Measurements from ENCODE around the gene B4GALNT2.
"Not testable (repeated sequence)": the region's sequence is repeated elsewhere in the genome, so short reads cannot be mapped to it uniquely, and the experiment has no call there.

The B4GALNT2 gene

GRCh38 chr17:49132699-49133364, at the start of gene B4GALNT2:
Gene B4GALNT2, plus strand, starts transcription at chr17:49132769. Its CDS starts 24 bp downstream, at chr17:49132793.
- FAIRE-seq (no peak), DNase-seq (ENCODE audit: insufficient read length, low spot score) (no peak)

GRCh38 chr17:49085046-49085445, 47.5 kb upstream of the B4GALNT2 start:
- not testable (repeated sequence) for FAIRE-seq; DNase-seq (ENCODE audit: insufficient read length, low spot score)

- no peak for FAIRE-seq
- DNase-seq (ENCODE audit: insufficient read length, low spot score) = no peak
Observed at GRCh38 chr17:49085565-49086315, 46.8 kb upstream of the B4GALNT2 start.

GRCh38 chr17:49086316-49086605, 46.3 kb upstream of the B4GALNT2 start:
- FAIRE-seq = no peak

GRCh38 chr17:49086649-49087048, 45.9 kb upstream of the B4GALNT2 start:
- DNase-seq (ENCODE audit: insufficient read length, low spot score) (no peak), FAIRE-seq (no peak)

More at GRCh38 chr17:49086316-49086605, 46.3 kb upstream of the B4GALNT2 start:
- DNase-seq (ENCODE audit: insufficient read length, low spot score) = no peak

GRCh38 chr17:49089094-49089493, 43.5 kb upstream of the B4GALNT2 start:
- FAIRE-seq = no peak
- no peak for DNase-seq (ENCODE audit: insufficient read length, low spot score)

- FAIRE-seq = no peak
- no peak for DNase-seq (ENCODE audit: insufficient read length, low spot score)
Observed at GRCh38 chr17:49090878-49091594, 41.5 kb upstream of the B4GALNT2 start.

GRCh38 chr17:49093131-49093530, 39.4 kb upstream of the B4GALNT2 start:
- FAIRE-seq = no peak
- DNase-seq (ENCODE audit: insufficient read length, low spot score) = no peak

GRCh38 chr17:49100601-49101000, 32.0 kb upstream of the B4GALNT2 start:
- FAIRE-seq = no peak
- no peak for DNase-seq (ENCODE audit: insufficient read length, low spot score)

- DNase-seq (ENCODE audit: insufficient read length, low spot score) = no peak
- FAIRE-seq = no peak
Observed at GRCh38 chr17:49101054-49101534, 31.5 kb upstream of the B4GALNT2 start.

GRCh38 chr17:49103360-49103759, 29.2 kb upstream of the B4GALNT2 start:
- DNase-seq (ENCODE audit: insufficient read length, low spot score); FAIRE-seq: not testable (repeated sequence)

- DNase-seq (ENCODE audit: insufficient read length, low spot score) = no peak
- FAIRE-seq = no peak
Observed at GRCh38 chr17:49104511-49105074, 28.0 kb upstream of the B4GALNT2 start.

- FAIRE-seq = no peak
- DNase-seq (ENCODE audit: insufficient read length, low spot score) = no peak
Observed at GRCh38 chr17:49106321-49107210, 26.0 kb upstream of the B4GALNT2 start.

- FAIRE-seq (no peak), DNase-seq (ENCODE audit: insufficient read length, low spot score) (no peak)
Observed at GRCh38 chr17:49107211-49107557, 25.4 kb upstream of the B4GALNT2 start.

GRCh38 chr17:49108318-49108717, 24.3 kb upstream of the B4GALNT2 start:
- FAIRE-seq (no peak), DNase-seq (ENCODE audit: insufficient read length, low spot score) (no peak)

- DNase-seq (ENCODE audit: insufficient read length, low spot score) (no peak), FAIRE-seq (no peak)
Observed at GRCh38 chr17:49110509-49110908, 22.1 kb upstream of the B4GALNT2 start.

GRCh38 chr17:49111934-49112333, 20.6 kb upstream of the B4GALNT2 start:
- DNase-seq (ENCODE audit: insufficient read length, low spot score) (no peak), FAIRE-seq (no peak)

- FAIRE-seq (no peak), DNase-seq (ENCODE audit: insufficient read length, low spot score) (no peak)
Observed at GRCh38 chr17:49112936-49113335, 19.6 kb upstream of the B4GALNT2 start.

GRCh38 chr17:49114703-49115102, 17.9 kb upstream of the B4GALNT2 start:
- no peak for FAIRE-seq
- no peak for DNase-seq (ENCODE audit: insufficient read length, low spot score)

GRCh38 chr17:49117587-49118230, 14.9 kb upstream of the B4GALNT2 start:
- FAIRE-seq = no peak
- DNase-seq (ENCODE audit: insufficient read length, low spot score) = no peak

Data from GM19239 (cell line).